Heart left ventricle (tissue), 13 donors: ENCODE data around the gene TRMT61A.

Experiments used
- CTCF ChIP-seq, 12 donors: fragments of 200-600 bp; sonication (generic) in 4 of 12; IDR thresholded peaks; one replicate each; pipeline versions ENCODE4 v1.5.0 to v1.8.0; 2018 to 2022; ENCODE audit warnings: antibody characterized with exemption in 12 of 12, mild to moderate bottlenecking in 5 of 12
- POLR2A ChIP-seq, 2 donors: fragments of 450-650 bp; IDR thresholded peaks; one replicate each; pipeline ENCODE4 v1.6.1; 2017; ENCODE audit warnings: antibody characterized with exemption in 2 of 2, mild to moderate bottlenecking in 2 of 2, moderate library complexity in 2 of 2
- donor health status: ischemic (EF 13 %, LVEDD 7.1; RV severe dilation, severe dysfunction).
- donor health status: DM: no; HTN: yes; CAD: no.
- donor health status: DM: no; HTN: no; CAD: no.
- donor health status: ischemic (EF 25% LVEDD 6.9; RV normal size, moderate dysfunction).
- donor health status: ischemic (EF 25% LVEDD 5.7; RV mildly dilated, moderate dysfunction).
- donor health status: ischemic (EF 35%, LVEDD 5.7; RV mildly dilated, moderate dysfunction).
- donor health status: nonischemic (EF 11% LVEDD 7.7; RV severe dilation, severe dysfunction).
- donor health status: DM: yes; HTN: yes; CAD: no.
- donor health status: PGD.
- donor health status: ischemic (EF 29% LVEDD 5.4; RV normal size, mild dysfunction).
- donor health status: nonischemic (EF 23%, LVEDD 6.1; RV moderate dilation, normal function).

GRCh38 chr14:103547455-103547940 lies 18.5 kb downstream of the TRMT61A start:
- TF ChIP-seq CTCF (IDR thresholded peaks at IDR 0.05) (no peak), POLR2A (IDR thresholded peaks at IDR 0.05) (no peak)
